Testis (tissue), 3 donors: ENCODE results near the gene CSNK1G2. TPM values are rescaled to one million over a fixed set of nuclear protein-coding genes. Genes with fewer than 3 reads are reported as not detected.

ENCODE experiments used
- DNase-seq: peaks from one replicate; pipeline ENCODE4 v3.0.0-alpha.2; 2019
- H3K27ac ChIP-seq, 2 donors: fragments of 200-600 bp; sonication (generic); one replicate each; pipeline ENCODE4 v1.5.1; 2019
- H3K27me3 ChIP-seq: fragments of 200-600 bp; sonication (generic); one replicate; pipeline ENCODE4 v1.5.1; 2019
- H3K36me3 ChIP-seq: fragments of 200-600 bp; sonication (generic); one replicate; pipeline ENCODE4 v1.5.1; 2017; ENCODE audit warnings: low read depth; ENCODE audit errors: missing control alignments
- H3K4me1 ChIP-seq: fragments of 200-600 bp; sonication (generic); one replicate; pipeline ENCODE4 v1.5.1; 2019
- H3K4me3 ChIP-seq, 2 donors: fragments of 200-600 bp; sonication (generic); one replicate each; pipeline ENCODE4 v1.5.1; 2017 to 2019
- H3K9me3 ChIP-seq: fragments of 200-600 bp; sonication (generic); one replicate; pipeline ENCODE4 v1.5.1; 2017
- POLR2A ChIP-seq: fragments of 450-650 bp; IDR thresholded peaks from one replicate; pipeline ENCODE4 v1.6.1; 2017; ENCODE audit warnings: antibody characterized with exemption, mild to moderate bottlenecking, moderate library complexity
- WGBS, 2 donors: methylation state at CpG; one replicate each; pipeline ENCODE4 v1.1.5; 2018; 5-methylcytosine and 5-hydroxymethylcytosine counted together
- intact Hi-C: fragments of 100-400 bp; cut with DNase I; formaldehyde crosslinking; loops from one replicate; pipeline ENCODE4 v1.15.1; 2023; ENCODE audit warnings: low total_unique reads
- polyA plus RNA-seq: library from polyadenylated mRNA; stranded (reverse); fragments of 350-450 nt; fragmentation: Illumina TruSeq; extraction: RNeasy Lipid Tissue Mini Kit (QIAGEN cat#74804); gene quantifications from one replicate; pipeline ENCODE4 v1.2.3, GENCODE V29; 2014; ENCODE audit warnings: low read depth, low replicate concordance; ENCODE audit not compliant: insufficient read depth
- total RNA-seq, 2 donors: library from RNA; depleted of rRNA; stranded (reverse); fragments of >200 nt; gene quantifications; one replicate each; pipeline ENCODE4 v1.2.3, GENCODE V29; 2016
- TF ChIP-seq, protein P1 (sequence below), 3 experiments: fragments of 450-650 bp in 2 of 3; fragments of 200-600 bp in 1 of 3; sonication (generic) in 1 of 3; IDR thresholded peaks; one replicate each; pipeline ENCODE4 v1.5.1; 2016 to 2019; ENCODE audit warnings: antibody characterized with exemption in 3 of 3, mild to moderate bottlenecking in 2 of 3, moderate library complexity in 1 of 3

Gene CSNK1G2
- total and polyA plus RNA-seq, 3 donors from 2014 or later = 159 to 287 (median 178) TPM

DNA sequence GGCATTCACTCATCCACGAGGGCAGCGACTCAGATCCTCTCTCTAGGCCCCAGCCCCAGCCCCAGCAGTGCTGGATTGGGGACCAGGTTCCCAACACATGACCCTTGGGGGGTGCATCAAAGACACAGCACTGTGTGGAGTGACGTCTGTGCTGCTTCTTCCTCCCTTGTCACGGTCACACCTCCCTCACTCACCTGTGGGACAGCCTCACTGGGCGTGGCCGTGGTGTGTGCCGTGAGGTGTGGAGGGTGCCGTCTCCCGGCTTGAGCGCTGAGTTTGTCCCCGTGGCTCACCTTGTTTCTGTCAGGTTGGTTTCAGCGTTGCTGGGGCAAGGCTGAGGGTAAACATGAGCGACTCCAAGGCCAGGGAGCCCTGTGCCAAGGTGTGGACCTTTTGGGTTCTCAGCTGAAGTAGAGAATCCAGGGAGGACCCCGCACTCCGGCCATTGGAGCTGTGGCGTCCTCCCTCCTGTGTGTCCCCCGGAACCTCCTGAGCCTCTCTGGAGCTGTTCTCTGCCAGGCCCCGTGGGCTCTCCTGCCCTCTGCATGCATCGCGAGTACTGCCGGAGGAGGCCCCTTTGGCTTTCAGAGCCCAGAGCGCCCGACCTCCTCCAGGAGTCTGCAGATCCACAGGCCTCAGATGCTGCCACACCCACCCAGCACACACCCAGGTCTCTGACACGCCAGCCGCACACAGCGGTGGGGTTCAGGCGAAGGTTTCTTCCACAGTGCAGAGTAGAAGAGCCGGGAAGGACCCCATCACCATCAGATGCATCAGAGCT is 33.6 kb downstream of the CSNK1G2 start:
- TF ChIP-seq POLR2A = no peak
- TF ChIP-seq, protein P1, sequence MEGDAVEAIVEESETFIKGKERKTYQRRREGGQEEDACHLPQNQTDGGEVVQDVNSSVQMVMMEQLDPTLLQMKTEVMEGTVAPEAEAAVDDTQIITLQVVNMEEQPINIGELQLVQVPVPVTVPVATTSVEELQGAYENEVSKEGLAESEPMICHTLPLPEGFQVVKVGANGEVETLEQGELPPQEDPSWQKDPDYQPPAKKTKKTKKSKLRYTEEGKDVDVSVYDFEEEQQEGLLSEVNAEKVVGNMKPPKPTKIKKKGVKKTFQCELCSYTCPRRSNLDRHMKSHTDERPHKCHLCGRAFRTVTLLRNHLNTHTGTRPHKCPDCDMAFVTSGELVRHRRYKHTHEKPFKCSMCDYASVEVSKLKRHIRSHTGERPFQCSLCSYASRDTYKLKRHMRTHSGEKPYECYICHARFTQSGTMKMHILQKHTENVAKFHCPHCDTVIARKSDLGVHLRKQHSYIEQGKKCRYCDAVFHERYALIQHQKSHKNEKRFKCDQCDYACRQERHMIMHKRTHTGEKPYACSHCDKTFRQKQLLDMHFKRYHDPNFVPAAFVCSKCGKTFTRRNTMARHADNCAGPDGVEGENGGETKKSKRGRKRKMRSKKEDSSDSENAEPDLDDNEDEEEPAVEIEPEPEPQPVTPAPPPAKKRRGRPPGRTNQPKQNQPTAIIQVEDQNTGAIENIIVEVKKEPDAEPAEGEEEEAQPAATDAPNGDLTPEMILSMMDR (IDR thresholded peaks at IDR 0.05) = no peak
- Histone ChIP-seq H3K27me3 (no peaks in the 10 kb centered on the region), H3K27ac (no peak overlapping the region), H3K36me3 (no peaks in the 10 kb centered on the region), H3K4me3 (no peak overlapping the region), H3K9me3 (no peaks in the 10 kb centered on the region), H3K4me1 (no peaks in the 10 kb centered on the region)
- intact Hi-C loops = no loop called here
- DNase-seq = no peak
- 90 to 94% methylated on average over 14 to 28 of the region's 28 CpGs for WGBS, 2 donors

DNA sequence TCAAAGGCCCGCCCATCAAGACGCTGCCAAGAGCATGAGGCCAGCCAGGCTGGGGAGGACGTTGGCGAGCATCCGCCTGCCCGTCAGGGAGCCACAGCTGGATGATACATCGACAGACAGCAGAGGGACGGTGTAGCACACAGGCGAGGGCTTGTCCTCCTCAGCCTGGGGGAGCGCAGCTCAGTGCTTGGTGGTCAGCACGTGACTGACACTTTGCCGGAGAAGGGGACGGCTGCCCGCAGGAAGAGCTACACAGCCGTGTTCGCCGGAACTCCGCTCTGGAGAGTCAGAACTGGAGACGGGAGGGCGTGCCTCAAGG is 34.1 kb downstream of the CSNK1G2 start:
- H3K4me3 ChIP-seq = no peak overlapping the region
- H3K27ac ChIP-seq = no peak overlapping the region
- DNase-seq = no peak
- peaks cover 2% of the 10 kb centered on the region for H3K4me1 ChIP-seq
- no peaks in the 10 kb centered on the region for H3K27me3 ChIP-seq
- 80 to 84% methylated on average over 14 to 20 of the region's 20 CpGs for WGBS, 2 donors
- intact Hi-C loops = no loop called here
- TF ChIP-seq POLR2A = no peak
- TF ChIP-seq, protein P1 (IDR thresholded peaks at IDR 0.05) = no peak
- no peaks in the 10 kb centered on the region for H3K9me3 ChIP-seq
- H3K36me3 ChIP-seq = no peaks in the 10 kb centered on the region

DNA sequence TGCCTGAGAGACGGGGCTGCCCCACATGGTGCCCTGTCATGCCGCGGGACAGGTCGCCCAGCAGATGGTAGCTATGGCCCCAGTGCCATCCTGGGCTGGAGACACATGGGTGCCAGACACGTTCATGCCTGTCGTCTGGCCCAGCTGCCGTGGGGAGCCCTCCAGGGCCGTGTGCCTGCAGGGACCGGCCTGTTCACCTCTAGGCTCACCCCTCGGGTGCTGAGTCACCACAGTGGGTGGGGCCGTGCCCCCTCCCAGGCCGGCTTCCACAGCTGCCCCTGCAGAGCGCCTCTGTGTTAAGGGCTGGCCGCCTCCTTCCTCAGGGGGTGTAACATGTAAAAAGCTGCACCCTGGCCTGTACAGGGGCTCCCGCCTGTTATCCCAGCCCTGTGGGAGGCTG is 36.1 kb downstream of the CSNK1G2 start:
- TF ChIP-seq, protein P1 (IDR thresholded peaks at IDR 0.05) = no peak
- TF ChIP-seq POLR2A = no peak
- no peaks in the 10 kb centered on the region for H3K36me3 ChIP-seq
- no peak overlapping the region for H3K27ac ChIP-seq
- no peaks in the 10 kb centered on the region for H3K9me3 ChIP-seq
- 86 to 100% methylated on average over 2 to 15 of the region's 15 CpGs for WGBS, 2 donors
- H3K27me3 ChIP-seq = no peaks in the 10 kb centered on the region
- DNase-seq = no peak
- peaks cover 6% of the 10 kb centered on the region for H3K4me1 ChIP-seq
- H3K4me3 ChIP-seq = no peak overlapping the region
- intact Hi-C loops = no loop called here

DNA sequence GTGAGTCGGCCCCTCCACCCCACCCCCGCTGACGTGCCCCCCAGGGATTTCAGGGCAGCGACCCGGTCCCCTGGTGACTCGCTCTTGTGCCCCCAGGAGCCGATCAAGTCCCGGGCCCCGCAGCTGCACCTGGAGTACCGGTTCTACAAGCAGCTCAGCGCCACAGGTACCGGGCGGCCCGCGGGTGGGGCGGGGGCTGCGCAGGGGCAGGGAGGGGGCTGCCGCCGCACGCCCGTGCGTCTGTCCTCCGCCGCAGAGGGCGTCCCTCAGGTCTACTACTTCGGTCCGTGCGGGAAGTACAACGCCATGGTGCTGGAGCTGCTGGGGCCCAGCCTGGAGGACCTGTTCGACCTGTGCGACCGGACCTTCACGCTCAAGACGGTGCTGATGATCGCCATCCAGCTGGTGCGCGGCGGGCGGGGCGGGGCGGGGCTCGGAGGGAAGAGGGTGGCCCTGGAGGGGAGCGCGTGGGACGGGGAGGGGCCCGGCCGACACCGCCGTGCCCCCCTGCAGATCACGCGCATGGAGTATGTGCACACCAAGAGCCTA is 37.4 kb downstream of the CSNK1G2 start:
- Histone ChIP-seq H3K9me3 (no peaks in the 10 kb centered on the region), H3K4me3 (no peak overlapping the region), H3K27ac (no peak overlapping the region), H3K4me1 (peaks cover 6% of the 10 kb centered on the region), H3K27me3 (no peaks in the 10 kb centered on the region), H3K36me3 (no peaks in the 10 kb centered on the region)
- no peak for TF ChIP-seq POLR2A
- TF ChIP-seq, protein P1 (IDR thresholded peaks at IDR 0.05) = no peak
- 51 to 87% methylated on average over 22 to 48 of the region's 51 CpGs for WGBS, 2 donors
- intact Hi-C loops = no loop called here
- no peak for DNase-seq

DNA sequence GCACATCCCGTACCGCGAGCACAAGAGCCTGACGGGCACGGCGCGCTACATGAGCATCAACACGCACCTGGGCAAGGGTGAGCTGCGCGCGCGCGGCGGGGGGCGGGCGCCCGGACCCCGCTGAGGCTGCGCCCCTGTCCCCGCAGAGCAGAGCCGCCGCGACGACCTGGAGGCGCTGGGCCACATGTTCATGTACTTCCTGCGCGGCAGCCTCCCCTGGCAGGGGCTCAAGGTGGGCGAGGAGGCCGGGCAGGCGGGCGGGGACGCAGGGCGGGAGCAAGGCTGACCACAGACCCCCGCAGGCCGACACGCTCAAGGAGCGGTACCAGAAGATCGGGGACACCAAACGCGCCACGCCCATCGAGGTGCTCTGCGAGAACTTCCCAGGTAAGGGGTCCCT is 38.0 kb downstream of the CSNK1G2 start:
- Histone ChIP-seq H3K9me3 (no peaks in the 10 kb centered on the region), H3K36me3 (no peaks in the 10 kb centered on the region), H3K27ac (no peak overlapping the region), H3K4me1 (peaks cover 6% of the 10 kb centered on the region), H3K4me3 (no peak overlapping the region), H3K27me3 (no peaks in the 10 kb centered on the region)
- TF ChIP-seq, protein P1 (IDR thresholded peaks at IDR 0.05) = no peak
- no peak for TF ChIP-seq POLR2A
- intact Hi-C loops = no loop called here
- DNase-seq = no peak
- WGBS, 2 donors = 76 to 90% methylated on average over 2 to 34 of the region's 43 CpGs
